ENCODE data around the gene SYNE1.

Gene SYNE1

DNA sequence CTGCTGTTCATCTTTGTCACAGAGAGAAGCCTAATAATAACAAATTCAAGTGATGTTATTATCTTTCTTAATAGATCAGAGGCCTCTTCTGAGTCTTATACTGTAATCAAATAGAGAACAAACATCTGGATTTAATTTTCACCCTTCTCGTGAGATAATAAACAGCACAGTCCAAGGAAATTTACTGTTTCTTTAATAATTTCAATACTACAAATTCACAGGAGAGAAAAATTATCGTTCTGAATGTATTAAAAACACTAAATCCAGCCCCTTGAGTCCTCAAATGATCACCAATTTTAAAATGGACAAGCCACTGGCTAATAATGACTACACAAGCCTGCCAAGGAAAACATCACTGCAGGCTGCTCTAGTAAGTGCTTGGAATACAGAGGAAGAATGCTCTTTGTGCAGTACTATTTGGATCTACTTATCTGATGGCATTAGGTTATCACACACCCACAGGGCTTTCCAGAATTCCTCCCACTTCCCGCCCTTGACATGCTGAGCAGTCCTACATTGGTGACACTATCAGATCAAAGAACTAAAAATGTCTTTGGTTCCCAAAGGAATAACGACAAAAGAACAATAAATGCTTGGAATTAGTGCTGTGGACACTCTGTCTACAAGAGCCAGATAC lies 38.1 kb downstream of the SYNE1 start:
- no peak overlapping the region for H3K4me3 ChIP-seq (ENCODE audit: low read depth, low read length)
- TF ChIP-seq, protein P1, sequence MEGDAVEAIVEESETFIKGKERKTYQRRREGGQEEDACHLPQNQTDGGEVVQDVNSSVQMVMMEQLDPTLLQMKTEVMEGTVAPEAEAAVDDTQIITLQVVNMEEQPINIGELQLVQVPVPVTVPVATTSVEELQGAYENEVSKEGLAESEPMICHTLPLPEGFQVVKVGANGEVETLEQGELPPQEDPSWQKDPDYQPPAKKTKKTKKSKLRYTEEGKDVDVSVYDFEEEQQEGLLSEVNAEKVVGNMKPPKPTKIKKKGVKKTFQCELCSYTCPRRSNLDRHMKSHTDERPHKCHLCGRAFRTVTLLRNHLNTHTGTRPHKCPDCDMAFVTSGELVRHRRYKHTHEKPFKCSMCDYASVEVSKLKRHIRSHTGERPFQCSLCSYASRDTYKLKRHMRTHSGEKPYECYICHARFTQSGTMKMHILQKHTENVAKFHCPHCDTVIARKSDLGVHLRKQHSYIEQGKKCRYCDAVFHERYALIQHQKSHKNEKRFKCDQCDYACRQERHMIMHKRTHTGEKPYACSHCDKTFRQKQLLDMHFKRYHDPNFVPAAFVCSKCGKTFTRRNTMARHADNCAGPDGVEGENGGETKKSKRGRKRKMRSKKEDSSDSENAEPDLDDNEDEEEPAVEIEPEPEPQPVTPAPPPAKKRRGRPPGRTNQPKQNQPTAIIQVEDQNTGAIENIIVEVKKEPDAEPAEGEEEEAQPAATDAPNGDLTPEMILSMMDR (IDR thresholded peaks at IDR 0.05; ENCODE audit: borderline replicate concordance, insufficient read depth, low read depth, low read length), result no peak

DNA sequence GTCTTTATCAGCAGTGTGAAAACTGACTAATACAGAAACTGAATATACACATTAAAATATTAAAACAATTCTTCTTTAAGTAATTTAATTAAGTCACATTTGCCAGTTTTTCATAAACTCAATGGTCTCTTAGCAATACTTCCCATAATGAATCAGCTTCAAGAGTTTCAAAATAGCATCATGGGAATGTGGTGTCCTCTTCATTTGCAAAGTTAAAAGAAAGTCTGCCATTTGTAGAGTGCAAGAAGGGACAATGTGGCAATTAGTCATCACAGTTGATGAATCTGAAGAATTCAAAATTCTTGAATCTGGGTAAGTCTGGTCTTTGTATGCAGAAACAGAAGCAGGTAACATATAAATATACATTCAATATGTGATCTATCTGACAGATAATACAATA lies 38.7 kb downstream of the SYNE1 start:
- TF ChIP-seq, protein P1 (IDR thresholded peaks at IDR 0.05; ENCODE audit: borderline replicate concordance, insufficient read depth, low read depth, low read length), result no peak
- no peak overlapping the region for H3K4me3 ChIP-seq (ENCODE audit: low read depth, low read length)

DNA sequence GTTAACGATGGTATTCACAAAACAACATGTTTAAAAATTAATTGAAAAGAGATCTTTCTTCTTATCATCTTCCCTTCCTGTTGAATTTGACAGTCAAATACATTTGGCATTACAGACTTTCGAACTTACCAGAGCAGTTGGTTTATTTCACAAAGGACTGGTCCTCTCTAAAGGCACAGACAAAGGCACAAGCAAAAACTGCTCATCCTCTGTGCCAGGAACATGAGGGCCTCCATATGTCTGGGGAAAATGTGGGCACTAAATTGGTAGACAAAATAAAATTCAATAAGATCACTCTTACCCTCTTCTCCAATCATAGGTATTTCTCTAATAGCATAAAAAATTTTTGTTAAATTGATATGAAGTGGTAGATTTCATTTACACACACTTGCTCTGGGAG lies 40.4 kb downstream of the SYNE1 start:
- no peak overlapping the region for H3K4me3 ChIP-seq (ENCODE audit: low read depth, low read length)
- TF ChIP-seq, protein P1 (IDR thresholded peaks at IDR 0.05; ENCODE audit: borderline replicate concordance, insufficient read depth, low read depth, low read length), result no peak

DNA sequence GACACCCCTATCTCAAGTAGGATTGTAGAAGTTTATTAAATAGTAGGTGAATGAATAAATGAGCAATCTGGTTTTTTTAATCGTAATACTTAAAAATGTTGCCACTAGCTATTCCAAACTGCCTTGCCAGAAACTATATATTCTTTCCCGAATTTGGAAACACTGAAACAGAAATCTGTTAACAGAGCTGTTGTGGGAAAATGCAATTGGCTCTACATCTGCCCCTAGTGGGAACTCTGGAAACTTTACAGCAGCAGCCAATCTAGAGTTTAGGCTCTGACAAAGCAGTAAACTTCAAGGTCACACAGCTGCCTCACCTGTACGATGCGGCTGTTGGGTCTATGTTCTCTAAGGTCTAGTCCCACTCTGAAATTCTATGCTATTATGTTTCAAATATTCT lies 41.7 kb downstream of the SYNE1 start:
- TF ChIP-seq, protein P1 (IDR thresholded peaks at IDR 0.05; ENCODE audit: borderline replicate concordance, insufficient read depth, low read depth, low read length), result peak; percentile 35; the same call in 1 of the 2 replicates
- H3K4me3 ChIP-seq (ENCODE audit: low read depth, low read length), result no peak overlapping the region

DNA sequence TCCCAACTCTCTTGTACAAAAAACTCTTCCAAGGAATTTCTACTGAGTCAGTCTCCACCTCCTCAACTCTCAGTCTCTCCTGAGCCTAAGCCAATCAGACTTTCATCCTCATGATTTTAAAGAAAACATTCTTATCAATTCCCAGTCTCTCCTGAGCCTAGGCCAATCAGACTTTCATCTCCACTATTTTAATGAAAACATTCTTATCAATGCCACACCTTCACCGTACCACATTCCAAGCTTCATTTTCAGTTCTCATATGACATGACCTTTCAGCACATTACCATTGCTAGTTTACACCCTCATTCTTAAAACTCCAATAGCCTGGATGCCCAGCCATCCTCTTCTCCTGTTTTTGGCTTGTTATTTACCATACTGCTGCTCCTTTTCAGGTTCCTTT lies 42.5 kb downstream of the SYNE1 start:
- TF ChIP-seq, protein P1 (IDR thresholded peaks at IDR 0.05; ENCODE audit: borderline replicate concordance, insufficient read depth, low read depth, low read length), result no peak
- H3K4me3 ChIP-seq (ENCODE audit: low read depth, low read length), result no peak overlapping the region

DNA sequence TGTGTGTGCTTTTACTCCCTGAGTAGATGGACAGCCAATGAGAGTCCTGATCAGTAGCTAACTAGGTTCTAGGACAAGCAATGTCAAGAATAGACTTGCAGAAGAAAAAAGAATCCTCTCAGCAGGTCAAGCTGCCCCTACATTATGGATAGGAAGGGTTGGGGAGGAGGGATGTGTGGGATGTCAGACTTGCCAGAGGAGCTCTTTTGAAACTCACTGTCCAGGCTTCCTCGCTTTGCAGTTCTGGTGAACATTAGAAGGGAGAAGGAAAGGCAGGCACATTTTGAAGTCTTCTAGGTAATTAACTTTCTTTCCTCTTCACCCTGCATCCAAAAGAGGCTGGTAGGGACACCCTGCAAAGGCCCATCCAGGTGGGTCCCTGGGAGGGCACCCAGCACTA lies 48.7 kb downstream of the SYNE1 start:
- no peak overlapping the region for H3K4me3 ChIP-seq (ENCODE audit: low read depth, low read length)
- TF ChIP-seq, protein P1 (IDR thresholded peaks at IDR 0.05; ENCODE audit: borderline replicate concordance, insufficient read depth, low read depth, low read length), result no peak

DNA sequence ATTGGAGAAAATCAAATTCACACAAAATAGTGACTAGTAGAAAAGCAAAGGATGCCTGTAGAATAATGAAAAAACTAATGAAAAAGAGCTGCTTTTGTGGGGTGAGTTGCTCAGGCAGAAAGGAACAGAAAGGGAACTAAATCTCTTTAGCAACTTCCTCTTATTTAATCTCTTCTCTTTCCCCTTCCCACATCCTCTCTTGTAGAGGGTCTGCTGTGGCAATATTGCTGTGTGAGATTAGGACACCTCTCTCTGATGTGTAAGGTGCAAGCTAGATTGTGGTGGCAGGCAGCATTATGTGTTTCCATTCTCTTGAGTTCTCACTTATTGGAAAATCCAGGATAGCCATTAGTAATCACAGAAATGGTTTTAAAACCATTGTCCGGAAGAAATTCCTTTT lies 49.7 kb downstream of the SYNE1 start:
- H3K4me3 ChIP-seq (ENCODE audit: low read depth, low read length), result no peak overlapping the region
- TF ChIP-seq, protein P1 (IDR thresholded peaks at IDR 0.05; ENCODE audit: borderline replicate concordance, insufficient read depth, low read depth, low read length), result no peak
